Measurements from ENCODE around the gene CNPY1.

CNPY1 gene

GRCh38 chr7:155534691-155535090 is 11.7 kb downstream of the CNPY1 start:
- TF ChIP-seq CTCF (conservative IDR thresholded peaks at IDR 0.05; ENCODE audit: low read depth, low read length): no peak
- no peak for DNase-seq (ENCODE audit: low read depth)
- no peak overlapping the region for H3K4me3 ChIP-seq (ENCODE audit: low read depth, low read length)

- peak; percentile 17 for DNase-seq (ENCODE audit: low read depth)
- peak; percentile 68 for TF ChIP-seq CTCF (conservative IDR thresholded peaks at IDR 0.05; ENCODE audit: low read depth, low read length)
- H3K4me3 ChIP-seq (ENCODE audit: low read depth, low read length): no peak overlapping the region
These were observed 12.3 kb downstream of the CNPY1 start for GRCh38 chr7:155533827-155534690.

- DNase-seq (ENCODE audit: low read depth): peak; percentile 4
- H3K4me3 ChIP-seq (ENCODE audit: low read depth, low read length): no peak overlapping the region
- TF ChIP-seq CTCF (conservative IDR thresholded peaks at IDR 0.05; ENCODE audit: low read depth, low read length): no peak
These were observed 13.1 kb downstream of the CNPY1 start for GRCh38 chr7:155533120-155533826.

- no peak for DNase-seq (ENCODE audit: low read depth)
- H3K4me3 ChIP-seq (ENCODE audit: low read depth, low read length): no peak overlapping the region
- TF ChIP-seq CTCF (conservative IDR thresholded peaks at IDR 0.05; ENCODE audit: low read depth, low read length): no peak
These were observed 13.6 kb downstream of the CNPY1 start for GRCh38 chr7:155532792-155533119.

GRCh38 chr7:155531681-155532080 is 14.7 kb downstream of the CNPY1 start:
- no peak for TF ChIP-seq CTCF (conservative IDR thresholded peaks at IDR 0.05; ENCODE audit: low read depth, low read length)
- no peak overlapping the region for H3K4me3 ChIP-seq (ENCODE audit: low read depth, low read length)
- no peak for DNase-seq (ENCODE audit: low read depth)

- no peak overlapping the region for H3K4me3 ChIP-seq (ENCODE audit: low read depth, low read length)
- no peak for TF ChIP-seq CTCF (conservative IDR thresholded peaks at IDR 0.05; ENCODE audit: low read depth, low read length)
- DNase-seq (ENCODE audit: low read depth): no peak
These were observed 15.8 kb downstream of the CNPY1 start for GRCh38 chr7:155530601-155531000.
